Peyer's patch (tissue), 4 donors: ENCODE measurements around the gene CLTA.

ENCODE experiments used
- CTCF ChIP-seq, 6 experiments: fragments of 450-650 bp in 4 of 6; fragments of 200-600 bp in 2 of 6; sonication (generic) in 1 of 6; IDR thresholded peaks; one replicate each; pipeline ENCODE4 v1.5.1; 2017 to 2019; ENCODE audit warnings: antibody characterized with exemption in 6 of 6, mild to moderate bottlenecking in 3 of 6, moderate library complexity in 1 of 6
- POLR2A ChIP-seq, 2 donors: fragments of 450-650 bp; IDR thresholded peaks; one replicate each; pipeline ENCODE4 v1.5.1; 2017; ENCODE audit warnings: antibody characterized with exemption in 2 of 2, mild to moderate bottlenecking in 2 of 2, moderate library complexity in 2 of 2

GRCh38 chr9:36221667-36222066 lies 30.9 kb downstream of the CLTA start:
- no peak for TF ChIP-seq CTCF (IDR thresholded peaks at IDR 0.05)
- no peak for TF ChIP-seq POLR2A (IDR thresholded peaks at IDR 0.05)
